HEK293 (cell line): ENCODE results near the gene APLP2.

Experiments
- CTCF ChIP-seq: fragments of 450-650 bp; formaldehyde crosslinking; IDR thresholded peaks from 2 replicates; pipeline ENCODE4 v1.5.1; 2016; ENCODE audit warnings: missing biosample characterization, missing genetic modification characterization
- KLF8 ChIP-seq: fragments of 450-650 bp; formaldehyde crosslinking; IDR thresholded peaks from 2 replicates; pipeline ENCODE4 v1.5.1; 2016; ENCODE audit warnings: missing biosample characterization, missing genetic modification characterization
- SCRT1 ChIP-seq: fragments of 450-650 bp; formaldehyde crosslinking; IDR thresholded peaks from 2 replicates; pipeline ENCODE4 v1.5.1; 2016; ENCODE audit warnings: missing biosample characterization, missing genetic modification characterization, borderline replicate concordance
- YY1 ChIP-seq: fragments of 450-650 bp; formaldehyde crosslinking; IDR thresholded peaks from 2 replicates; pipeline ENCODE4 v1.5.1; 2018; ENCODE audit warnings: missing biosample characterization, missing genetic modification characterization
- ZBTB1 ChIP-seq: fragments of 450-650 bp; formaldehyde crosslinking; IDR thresholded peaks from 2 replicates; pipeline ENCODE4 v1.5.1; 2016; ENCODE audit warnings: missing biosample characterization, missing genetic modification characterization
- ZNF843 ChIP-seq: fragments of 450-650 bp; formaldehyde crosslinking; IDR thresholded peaks from 2 replicates; pipeline ENCODE4 v1.5.1; 2016; ENCODE audit warnings: missing biosample characterization, missing genetic modification characterization
- TF ChIP-seq, protein P1 (sequence below): fragments of 450-650 bp; formaldehyde crosslinking; IDR thresholded peaks from 2 replicates; pipeline ENCODE4 v1.5.1; 2016; ENCODE audit warnings: missing biosample characterization, missing genetic modification characterization

DNA sequence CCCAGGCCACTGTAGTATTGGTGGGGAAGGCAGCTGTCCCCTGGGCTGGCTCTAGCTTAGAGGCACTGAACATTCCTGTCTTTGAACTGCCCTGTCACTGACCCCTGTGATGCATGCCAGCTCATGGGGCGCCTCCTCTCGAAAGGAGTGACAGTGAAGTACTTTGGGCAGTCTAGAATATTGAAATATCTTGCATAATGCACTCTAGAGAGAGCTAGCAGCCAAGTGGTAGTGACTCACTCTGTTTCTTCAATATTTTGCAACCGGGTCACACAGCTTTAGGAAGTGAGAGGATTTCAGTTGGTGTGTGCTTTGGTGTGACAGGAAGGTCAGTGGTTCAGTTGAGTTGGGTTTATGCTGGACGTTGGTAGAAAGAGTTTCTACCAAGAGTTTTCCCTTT is 54.4 kb downstream of the APLP2 start:
- TF ChIP-seq SCRT1 (tag by site-specific recombination): no peak
- no peak for TF ChIP-seq ZNF843 (tag by site-specific recombination)
- TF ChIP-seq YY1 (tag by site-specific recombination): no peak
- TF ChIP-seq KLF8 (tag by site-specific recombination): no peak
- TF ChIP-seq, protein P1, sequence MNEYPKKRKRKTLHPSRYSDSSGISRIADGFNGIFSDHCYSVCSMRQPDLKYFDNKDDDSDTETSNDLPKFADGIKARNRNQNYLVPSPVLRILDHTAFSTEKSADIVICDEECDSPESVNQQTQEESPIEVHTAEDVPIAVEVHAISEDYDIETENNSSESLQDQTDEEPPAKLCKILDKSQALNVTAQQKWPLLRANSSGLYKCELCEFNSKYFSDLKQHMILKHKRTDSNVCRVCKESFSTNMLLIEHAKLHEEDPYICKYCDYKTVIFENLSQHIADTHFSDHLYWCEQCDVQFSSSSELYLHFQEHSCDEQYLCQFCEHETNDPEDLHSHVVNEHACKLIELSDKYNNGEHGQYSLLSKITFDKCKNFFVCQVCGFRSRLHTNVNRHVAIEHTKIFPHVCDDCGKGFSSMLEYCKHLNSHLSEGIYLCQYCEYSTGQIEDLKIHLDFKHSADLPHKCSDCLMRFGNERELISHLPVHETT (tag by site-specific recombination): no peak
- TF ChIP-seq ZBTB1 (tag by site-specific recombination): no peak
- TF ChIP-seq CTCF: no peak
